Measurements from ENCODE around the gene GMPPA.

- no peak for TF ChIP-seq CTCF (optimal IDR thresholded peaks at IDR 0.05 in 1 of 3, IDR thresholded peaks at IDR 0.05 in 1 of 3, conservative IDR thresholded peaks at IDR 0.05 in 1 of 3; ENCODE audit: extremely low read depth in 1 of 3, insufficient read depth in 2 of 3, low read length in 3 of 3)
- no peak for TF ChIP-seq EZH2 (IDR thresholded peaks at IDR 0.05; ENCODE audit: low read length)
Measured at GRCh38 chr2:219539926-219540678, 41.4 kb downstream of the GMPPA start.
